Measurements from ENCODE around the gene CHKA.
A peak's percentile ranks its signal among the peaks of the same experiment; 100 is the strongest.

CHKA gene

DNA sequence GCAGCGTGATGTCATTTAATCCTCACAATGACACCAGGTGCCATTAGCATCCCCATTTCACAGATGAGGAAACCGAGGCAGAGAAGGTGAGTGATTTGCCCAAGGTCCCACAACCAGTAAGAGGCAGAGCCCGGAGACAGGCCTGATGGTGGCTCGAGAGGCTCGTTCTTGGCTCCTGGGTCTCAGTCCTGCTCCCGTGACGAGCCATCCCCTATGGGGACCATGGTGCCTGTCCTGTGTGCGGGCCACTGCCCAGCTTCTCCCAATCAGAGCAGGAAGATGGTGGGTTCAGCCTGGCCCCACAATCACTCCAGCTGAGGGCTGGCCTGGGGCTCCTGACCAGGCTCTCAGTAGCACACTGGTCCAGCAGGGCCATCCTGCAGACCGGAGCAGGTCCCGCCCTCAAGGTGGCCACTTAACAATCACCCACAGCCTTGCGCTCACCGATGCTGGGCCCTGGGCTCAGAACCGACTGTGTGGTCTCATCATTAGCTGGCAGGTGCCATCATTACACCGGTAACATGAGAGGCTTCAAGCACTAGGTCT, 107.5 kb downstream of the CHKA start:
- no peak for DNase-seq (ENCODE audit: low spot score)

DNA sequence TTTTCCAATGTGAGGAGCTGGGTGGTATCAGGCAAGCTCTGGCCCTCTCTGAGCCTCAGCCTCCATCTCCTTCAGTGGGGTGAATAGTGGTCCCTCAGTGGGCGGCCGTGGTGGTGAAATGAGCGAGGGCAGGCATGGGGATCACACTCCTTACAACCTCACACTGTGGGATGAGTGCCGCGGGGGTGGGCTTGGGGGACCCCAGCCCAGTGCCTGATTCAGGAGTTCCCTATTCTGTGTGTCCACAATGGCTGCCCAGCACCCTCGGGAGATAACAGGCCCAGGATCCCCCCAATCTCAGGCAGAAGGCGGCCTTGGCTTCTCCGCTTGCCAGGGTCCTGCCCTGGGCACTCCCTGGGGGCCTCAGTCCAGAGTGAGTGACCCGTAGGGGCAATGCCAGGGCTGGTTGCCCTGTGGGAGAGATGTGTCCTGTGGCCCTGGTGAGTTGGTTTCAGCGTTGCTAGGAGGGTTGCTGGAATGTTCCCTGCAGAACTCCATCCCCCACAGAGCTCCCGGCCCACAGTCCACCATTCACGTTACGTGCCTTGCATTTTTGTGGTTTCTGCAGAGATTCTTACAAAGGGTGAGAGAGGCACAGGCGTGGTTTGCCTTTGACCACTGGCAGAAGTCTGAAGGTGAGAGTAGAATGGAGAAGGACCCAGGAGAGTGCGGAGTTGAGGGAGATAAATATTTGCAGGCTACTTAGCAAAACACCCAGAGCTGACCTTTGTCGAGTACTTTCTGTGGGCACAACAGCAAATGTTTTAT, 108.2 kb downstream of the CHKA start:
- peak; percentile 98 for DNase-seq (ENCODE audit: low spot score)

DNA sequence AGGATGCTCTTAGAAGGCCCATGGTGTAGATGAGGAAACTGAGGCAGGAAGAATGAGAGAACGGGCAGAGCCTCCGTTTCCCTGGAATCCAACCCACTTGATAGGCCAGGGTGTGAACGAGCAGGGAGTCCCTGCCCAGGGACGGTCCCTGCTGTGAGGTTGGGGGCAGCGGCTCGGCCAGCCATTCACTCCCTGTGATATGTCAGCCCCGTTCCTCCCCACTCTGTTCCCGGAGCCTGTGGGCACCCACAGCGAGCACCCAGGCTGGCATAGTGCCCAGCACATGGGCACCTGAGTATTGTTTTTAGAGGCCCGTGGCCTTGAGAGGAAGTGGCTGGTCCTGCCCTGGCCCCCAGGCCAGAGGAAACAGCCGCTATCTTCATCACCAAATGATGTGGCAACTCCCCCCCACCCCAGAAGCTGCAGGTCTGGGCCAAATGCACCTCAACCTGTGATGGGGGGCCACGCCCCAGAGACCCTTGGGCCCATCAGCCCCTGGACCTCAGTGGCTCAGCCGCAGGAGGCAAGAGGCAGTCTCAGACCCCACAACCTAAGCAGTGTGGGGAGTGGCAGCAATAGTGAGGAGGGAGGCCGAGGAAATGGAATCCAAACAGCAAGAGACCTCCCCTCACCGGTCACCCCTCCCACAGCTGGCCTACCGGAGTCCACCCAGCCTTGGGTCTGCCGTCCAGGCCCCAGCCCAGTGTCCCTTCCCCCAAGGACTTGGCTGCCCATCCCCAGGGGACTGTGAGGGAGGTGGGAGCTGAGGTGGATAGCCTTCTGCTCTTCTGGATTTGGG, 108.9 kb downstream of the CHKA start:
- no peak for DNase-seq (ENCODE audit: low spot score)

DNA sequence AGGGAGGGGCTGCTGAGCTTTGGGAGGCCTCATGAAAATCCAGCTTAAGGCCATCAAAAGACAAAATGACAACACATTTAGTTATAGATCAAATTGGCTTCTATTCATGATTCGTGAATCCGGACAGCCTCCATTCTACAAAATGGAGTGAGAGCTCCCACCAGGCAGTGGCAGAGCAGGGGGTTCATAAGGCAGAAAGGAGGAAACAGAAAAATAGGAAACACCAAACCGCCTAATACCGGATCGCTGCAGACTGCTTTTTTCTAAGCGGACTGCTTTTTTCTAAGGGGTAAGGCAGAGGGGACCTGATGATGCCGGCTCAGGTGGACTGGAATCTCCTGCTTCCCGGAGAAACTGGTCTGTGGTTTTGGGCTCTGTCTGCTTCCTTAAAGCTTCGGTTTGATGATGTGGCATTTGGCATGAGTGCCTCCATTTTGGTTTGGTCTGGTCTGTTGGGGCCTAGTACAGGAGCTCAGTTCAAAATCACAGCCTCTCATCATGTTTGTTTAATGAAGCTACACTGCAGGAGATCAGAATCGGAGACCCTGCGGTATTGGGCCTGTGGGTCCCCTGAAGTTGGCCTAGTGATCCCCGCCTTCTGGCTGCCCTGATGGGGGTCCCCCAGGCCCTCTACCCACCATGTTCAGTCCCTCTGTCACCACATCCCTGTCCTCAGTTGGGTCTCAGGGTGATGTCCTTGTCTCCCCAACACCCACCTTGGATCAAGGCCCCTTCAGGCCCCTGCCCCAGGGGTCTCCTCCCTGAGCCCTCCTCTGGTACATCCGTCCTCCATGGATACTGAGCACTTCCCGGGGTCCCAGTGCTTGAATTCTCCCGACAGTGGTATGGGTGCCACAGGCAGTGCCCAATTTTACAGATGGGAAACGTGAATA, 109.9 kb downstream of the CHKA start:
- no peak for DNase-seq (ENCODE audit: low spot score)

DNA sequence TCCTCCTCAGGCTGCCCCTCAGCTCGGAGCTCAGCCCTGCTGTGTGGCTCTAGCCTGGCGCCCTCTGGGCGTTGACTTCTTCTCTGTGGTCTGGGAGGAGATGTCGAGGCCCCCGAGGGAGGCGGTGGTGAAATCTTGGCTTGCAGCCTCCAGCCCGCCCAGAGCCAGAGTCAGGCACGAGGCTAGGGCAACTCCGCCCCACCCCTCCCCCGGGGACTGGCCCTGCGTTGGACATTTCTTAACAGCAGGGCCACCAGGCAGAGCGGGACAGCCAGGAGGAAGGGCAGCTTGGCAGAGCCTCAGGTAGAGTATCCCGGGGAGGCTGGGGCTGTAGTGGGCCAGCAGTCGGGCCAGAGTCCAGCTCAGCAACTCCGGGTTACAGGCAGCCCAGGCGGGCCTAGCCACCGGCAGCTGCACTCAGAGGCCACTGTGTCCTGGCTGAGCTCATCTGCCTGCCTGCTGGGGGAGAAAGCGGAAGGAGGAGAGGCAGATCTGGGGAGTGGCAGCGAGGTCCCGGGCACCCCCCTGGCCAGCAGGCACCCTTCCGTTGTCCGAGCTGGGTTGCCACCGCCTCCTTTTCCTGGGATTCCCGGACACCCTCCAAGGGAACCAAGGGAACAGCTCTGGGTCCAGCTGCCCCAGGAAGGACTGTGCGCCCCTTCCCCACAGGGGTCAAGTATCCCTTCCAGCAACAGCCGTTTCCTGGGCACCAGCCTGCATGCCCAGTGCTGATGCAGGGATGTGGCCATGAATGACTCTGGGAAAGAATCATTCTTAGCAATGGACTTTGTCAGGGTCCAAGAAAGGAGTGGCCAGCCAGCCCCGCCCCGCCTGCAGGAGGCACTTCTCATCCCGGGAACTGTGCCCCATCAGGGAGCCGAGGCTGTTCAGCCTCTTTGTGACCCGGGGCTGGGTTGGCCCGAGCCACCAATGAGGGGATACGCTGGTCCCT, 110.8 kb downstream of the CHKA start, which contains the start of gene ALDH3B1:
ALDH3B1 (plus strand) TSS at position 238 of the 952 bp plus-strand sequence. CDS start 4,971 bp downstream, outside the sequence.
- peak; percentile 92 for DNase-seq (ENCODE audit: low spot score)

DNA sequence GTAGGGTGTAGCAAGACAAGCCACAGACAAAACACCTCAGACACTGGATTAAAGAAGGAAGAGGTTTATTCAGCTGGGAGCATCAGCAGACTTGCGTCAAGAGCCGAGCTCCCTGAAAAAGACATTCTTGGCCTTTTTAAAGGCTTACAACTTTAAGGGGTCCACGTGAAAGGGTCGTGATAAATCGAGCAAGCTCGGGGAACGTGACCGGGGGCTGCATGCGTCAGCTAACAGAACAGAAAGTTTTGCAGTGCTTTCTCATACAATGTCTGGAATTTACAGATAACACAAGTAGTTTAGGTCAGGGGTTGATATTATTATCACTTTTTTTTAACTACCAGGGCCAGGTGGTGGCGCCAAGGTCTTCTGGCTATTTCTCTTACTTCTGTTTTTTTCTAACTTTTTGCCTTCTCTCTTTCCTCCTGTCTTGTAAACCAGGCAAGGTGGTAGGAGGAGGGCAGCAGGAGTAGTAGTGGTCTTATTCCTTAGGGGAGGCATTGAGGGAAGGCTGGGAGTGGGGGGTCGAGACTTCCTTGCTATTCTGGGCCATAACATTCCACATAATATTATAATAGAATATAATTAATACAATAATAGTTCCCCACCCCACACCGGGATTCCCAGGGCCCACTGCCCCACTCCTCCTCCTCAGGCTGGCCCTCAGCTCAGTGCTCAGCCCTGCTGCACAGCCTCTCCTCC, 111.6 kb downstream of the CHKA start:
- no peak for DNase-seq (ENCODE audit: low spot score)

DNA sequence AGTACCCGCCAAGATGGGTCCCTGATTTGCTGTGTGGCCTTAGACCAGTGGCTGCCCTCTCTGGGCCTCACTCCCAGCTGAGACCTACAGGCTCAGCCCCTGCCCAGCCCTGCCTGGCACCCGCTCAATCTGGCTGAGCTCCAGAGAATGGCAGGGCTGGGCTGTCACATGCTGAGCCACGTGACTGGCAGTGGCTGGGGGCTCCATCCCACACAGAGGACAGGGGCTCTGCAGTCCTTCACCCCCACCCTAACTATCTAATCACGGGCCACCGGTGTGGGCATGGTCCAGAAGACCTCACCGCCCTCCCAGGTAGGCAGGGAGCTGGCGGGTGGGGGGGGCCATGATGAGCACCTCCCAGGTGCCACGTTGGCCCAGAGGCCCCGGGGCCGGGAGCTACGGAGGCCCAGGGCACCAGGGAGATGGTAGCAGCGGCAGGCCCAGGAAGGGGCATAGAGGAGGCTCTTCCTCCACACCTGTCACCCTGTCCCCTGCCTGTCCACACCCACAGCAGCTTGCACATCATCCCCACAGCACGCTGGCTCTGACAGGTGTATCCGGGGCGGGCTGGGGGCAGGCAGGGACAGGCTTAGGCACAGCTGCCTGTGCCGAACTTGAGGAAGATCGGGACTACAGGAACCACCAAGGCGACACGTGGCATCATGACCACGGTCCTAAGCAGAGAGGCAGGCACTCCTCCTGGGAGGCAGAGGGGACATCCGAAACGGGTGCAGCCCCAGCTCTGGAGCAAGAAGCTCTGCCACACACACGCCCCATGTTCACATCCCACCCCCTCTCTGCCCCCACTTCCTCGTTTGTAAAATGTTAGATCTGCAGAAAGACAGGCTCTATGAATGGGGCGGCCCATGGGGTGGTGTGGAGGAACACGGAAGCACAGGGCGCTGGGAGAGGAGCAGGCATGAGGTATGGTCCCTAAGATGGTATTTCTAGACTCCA, 112.5 kb downstream of the CHKA start:
- no peak for DNase-seq (ENCODE audit: low spot score)

DNA sequence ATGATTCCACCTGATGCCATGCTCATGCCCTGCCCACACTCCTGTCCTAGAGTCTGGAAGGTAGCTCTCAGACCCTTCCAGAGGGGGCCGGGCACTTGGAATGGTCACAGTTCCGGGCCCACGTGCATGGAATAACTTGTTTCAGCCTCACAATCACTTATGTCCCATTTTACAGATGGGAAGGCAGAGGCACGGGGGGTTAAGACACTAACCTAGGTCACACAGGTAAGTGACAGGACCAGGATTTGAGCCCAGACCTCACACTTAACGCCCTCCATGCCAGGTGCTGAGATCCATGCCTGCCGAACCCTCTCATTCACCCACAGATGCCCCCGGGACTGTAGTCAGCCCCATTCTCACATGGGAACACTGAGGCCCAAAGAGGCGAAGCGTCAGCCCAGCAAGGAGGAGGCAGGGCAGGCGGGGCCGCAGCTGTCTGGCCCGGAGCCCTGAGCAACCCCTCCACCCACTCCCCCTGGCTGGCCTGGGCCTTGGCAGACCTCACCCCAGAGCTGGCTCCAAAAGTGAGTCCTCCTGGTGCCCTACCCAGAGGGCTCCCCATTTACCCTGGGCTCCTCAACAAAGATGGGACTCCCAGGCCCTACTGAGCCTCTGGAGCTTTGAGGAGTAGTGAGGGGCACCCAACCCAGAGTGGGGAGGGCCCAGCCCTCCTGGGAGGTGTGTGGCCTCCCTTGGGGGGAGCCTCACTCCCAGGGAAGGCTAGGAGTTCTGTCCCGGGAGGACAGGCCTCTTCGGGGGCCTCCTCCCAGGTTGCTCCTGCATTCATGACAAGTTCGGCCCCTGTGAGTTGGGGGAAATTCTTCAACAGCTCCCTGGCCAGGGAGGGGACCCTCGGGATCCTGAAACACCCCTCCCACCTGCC, 113.4 kb downstream of the CHKA start:
- DNase-seq (ENCODE audit: low spot score): no peak

DNA sequence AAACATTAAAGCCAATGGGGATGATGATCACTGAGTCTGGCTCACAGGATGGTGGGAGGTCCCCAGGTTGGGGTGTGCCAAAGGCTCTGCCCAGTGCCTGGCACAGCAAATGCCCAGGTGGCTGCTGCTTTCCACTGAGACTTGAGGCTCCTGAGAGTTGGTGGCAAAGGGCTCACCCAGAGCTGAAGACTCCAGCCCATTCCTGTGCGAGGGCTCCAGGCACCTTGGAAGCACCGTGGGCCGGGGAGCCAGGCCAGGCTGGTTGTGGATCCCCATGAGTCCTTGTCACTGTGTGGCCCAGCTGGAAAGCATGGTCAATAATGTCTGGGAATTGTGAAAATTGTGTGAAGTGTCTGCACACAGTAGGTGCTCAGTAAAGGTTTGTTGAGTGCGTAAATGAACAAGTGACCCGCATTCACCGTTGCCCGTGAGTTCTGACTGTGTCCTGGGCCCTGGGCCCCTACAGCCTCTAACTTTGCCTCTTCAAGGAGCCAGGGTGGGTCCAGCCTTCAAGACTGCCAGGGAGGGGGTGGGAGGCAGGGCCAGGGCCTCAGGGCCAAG, 114.5 kb downstream of the CHKA start:
- no peak for DNase-seq (ENCODE audit: low spot score)

DNA sequence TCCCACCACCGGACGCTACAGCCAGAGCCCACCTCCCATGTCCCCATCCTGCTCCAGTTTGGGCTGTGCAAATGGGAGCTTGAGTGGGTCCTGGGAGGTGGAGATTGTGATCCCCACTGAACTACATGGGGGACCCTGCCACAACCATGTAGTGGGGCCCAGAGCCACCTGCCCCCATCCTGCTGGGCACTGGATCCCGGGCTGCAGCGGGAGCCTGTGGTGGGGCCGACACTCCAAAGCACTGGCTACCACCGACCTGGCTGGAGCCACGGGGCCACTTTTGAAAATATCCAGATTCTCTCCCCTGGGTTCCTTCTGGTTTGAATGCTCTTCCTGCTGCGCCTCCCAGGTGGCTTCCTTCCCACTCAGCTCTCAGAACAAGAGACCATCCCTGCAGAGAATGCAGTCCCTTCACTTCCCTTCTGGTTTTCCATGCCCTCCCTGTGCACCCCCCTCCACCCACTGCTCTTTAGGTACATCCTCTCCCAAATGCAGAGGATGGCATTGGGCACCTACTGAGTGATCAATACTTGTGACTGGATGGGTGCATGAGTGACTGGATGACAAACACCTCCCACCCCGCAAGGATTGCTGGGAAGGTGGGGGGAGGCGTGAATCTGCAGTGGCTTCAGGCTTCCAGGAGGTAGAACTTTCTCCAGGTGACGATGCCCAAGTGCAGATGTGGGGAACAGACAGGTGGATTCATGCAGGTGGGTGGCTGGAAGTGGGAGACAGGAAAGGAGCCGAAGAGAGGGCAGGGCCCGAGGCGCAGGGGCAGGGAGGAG, 116.4 kb downstream of the CHKA start:
- no peak for DNase-seq (ENCODE audit: low spot score)

DNA sequence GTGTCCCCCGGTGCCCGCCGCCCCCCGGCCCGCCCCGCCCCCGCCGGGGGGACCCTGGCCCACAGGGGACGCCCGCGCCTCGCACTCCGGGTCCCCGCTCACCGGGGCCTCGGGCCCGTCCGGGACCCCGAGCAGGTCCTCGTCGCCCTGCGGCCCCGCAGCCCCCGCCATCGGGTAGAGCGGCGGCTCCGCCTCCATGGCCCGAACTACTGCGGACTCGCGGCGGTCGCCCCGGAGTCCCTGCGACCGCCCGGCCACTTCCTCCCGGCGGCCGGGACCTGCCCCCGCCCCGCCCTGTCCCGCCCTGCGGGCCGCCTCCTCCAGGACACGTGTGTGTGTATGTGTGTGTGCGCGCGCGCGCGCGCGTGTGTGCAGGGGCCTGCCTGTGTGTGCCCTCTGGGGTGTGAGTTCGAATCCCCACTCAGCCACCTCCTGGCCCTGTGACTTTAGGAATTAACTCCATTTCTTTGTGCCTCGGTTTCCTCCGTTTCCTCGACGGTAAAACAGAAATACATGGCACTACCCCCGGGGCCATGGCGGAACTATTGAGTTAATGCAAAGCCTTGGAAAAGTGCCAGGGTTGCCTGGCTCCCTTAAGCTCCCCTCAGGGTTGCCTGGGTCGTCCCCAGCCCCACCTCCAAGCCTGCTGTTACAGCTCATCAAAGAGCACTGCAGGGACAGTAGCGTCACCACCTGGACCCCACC, 117.2 kb downstream of the CHKA start, which contains the start of gene UNC93B1:
UNC93B1 (minus strand) TSS at position 252 of the 705 bp plus-strand sequence; CDS start at position 198, 54 bp downstream.
- DNase-seq (ENCODE audit: low spot score): peak; percentile 84

DNA sequence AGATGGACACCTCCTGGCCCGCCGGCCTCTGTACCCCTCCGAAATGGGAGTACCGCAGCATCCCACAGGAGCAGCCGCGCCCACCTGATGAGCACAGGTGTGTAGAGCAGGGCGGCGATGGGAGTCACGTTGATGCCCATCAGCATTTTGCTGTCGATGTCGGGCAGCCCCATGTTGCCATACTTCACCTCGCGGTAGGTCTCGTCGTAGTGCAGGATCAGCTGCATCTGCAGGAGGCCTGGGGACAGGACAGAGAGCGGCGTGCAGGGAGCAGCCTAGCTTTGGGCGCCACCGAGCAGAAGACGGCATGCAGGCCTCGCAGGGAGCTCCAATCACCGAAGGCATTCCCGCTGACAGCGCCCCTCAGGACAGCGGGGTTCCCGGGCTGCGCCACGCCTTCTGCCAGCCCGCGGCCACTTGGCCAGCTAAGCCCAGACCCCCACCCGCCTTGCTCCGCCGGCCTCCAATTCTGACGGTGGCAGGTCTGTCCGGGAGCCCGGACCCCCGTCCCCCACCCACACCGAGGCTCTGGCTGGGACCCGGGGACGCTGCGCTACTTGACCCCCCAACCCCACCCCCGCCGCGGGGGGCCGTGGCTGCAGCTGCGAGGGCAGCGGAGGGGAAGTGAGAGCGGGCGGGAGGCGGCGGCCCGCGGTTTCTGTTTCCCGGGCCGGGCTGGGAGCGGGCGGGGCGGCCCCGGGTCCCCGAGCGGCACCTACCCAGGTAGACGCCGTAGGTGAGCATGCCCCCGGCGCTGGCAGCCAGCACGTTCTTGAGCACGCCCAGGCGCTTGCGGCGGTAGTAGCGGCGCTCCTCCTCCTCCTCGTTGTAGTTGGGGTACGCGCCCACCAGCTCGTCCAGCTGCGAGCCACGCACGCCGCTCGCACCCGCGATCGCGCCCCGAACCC, 118.0 kb downstream of the CHKA start:
- no peak for DNase-seq (ENCODE audit: low spot score)

Measured in hepatic stellate cell (primary cell).